ENCODE data around the gene ADAMTS17. TPM values are rescaled to one million over a fixed set of nuclear protein-coding genes. Genes with fewer than 3 reads are reported as not detected.

ADAMTS17 gene, protein sequence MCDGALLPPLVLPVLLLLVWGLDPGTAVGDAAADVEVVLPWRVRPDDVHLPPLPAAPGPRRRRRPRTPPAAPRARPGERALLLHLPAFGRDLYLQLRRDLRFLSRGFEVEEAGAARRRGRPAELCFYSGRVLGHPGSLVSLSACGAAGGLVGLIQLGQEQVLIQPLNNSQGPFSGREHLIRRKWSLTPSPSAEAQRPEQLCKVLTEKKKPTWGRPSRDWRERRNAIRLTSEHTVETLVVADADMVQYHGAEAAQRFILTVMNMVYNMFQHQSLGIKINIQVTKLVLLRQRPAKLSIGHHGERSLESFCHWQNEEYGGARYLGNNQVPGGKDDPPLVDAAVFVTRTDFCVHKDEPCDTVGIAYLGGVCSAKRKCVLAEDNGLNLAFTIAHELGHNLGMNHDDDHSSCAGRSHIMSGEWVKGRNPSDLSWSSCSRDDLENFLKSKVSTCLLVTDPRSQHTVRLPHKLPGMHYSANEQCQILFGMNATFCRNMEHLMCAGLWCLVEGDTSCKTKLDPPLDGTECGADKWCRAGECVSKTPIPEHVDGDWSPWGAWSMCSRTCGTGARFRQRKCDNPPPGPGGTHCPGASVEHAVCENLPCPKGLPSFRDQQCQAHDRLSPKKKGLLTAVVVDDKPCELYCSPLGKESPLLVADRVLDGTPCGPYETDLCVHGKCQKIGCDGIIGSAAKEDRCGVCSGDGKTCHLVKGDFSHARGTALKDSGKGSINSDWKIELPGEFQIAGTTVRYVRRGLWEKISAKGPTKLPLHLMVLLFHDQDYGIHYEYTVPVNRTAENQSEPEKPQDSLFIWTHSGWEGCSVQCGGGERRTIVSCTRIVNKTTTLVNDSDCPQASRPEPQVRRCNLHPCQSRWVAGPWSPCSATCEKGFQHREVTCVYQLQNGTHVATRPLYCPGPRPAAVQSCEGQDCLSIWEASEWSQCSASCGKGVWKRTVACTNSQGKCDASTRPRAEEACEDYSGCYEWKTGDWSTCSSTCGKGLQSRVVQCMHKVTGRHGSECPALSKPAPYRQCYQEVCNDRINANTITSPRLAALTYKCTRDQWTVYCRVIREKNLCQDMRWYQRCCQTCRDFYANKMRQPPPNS
- 10 to 100 TPM in 5 of 6 donors, 1 to 10 TPM in 1; 6.9 to 16.4 (median 12.4) TPM for total RNA-seq
- polyA plus RNA-seq = 10 to 100 TPM in 1 of 2 donors, 1 to 10 TPM in 1; 4.2 to 10.6 TPM

DNA sequence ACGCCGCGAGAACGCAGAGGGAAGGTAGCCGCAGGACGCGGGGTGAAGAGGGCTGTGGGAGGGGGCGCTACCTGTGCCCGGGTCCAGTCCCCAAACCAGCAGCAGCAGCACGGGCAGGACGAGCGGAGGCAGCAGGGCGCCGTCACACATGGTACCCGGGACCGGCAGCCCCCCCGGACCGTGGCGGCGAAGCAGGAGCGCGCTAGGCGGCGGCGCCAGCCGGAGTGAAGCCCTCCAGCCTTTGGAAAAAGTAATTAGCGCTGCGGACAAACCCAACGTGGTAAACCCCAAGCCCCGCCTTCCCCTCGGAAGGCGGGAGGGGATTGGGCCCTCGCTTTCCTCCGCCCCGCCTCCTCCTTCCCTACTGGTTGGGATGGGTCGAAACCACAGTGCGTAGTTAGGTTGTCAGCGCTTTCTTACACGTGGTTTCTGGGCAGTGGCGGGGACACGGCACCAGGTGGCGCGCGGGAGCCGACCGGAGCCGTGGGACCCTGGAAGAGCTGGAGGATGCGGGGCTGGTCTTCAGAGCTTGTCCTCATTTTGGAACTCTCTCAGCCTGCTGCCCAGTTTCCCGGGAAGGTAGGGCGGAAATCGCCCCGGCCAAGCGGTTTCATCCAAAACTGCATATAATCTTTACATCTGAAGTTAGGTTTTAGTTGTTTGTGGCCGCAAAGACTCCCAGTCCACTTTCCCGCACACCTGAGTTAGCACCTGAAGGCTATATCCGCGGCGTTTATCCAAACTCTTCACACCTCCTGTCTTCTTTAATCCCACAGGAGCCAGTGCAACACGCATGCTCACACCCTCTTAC is at the start of gene ADAMTS17:
ADAMTS17 (minus strand) TSS at position 226 of the 811 bp plus-strand sequence; CDS start at position 150, 76 bp downstream.
- H3K9me3 ChIP-seq = no peaks in the 10 kb centered on the region
- H3K27ac ChIP-seq = peak within 1 kb of the TSS; percentile 62 to 87 (median 72)
- peak within 1 kb of the TSS; percentile 64 to 88 (median 81) for H3K4me3 ChIP-seq
- H3K4me1 ChIP-seq = peaks cover 0 to 8% (median 0%) of the 10 kb centered on the region in 3 donors
- DNase-seq (peak; percentile 93 to 98 (median 97)), ATAC-seq (peak; percentile 96 to 99 (median 96)), FAIRE-seq (peak; percentile 71)
- intact Hi-C loops (cut with DNase I) = loop anchor here in 1 of 3 donors (10.0 kb wide), 1 partner anchor 233 kb away; no protein-coding TSS in a partner anchor
- TF ChIP-seq, protein P1, sequence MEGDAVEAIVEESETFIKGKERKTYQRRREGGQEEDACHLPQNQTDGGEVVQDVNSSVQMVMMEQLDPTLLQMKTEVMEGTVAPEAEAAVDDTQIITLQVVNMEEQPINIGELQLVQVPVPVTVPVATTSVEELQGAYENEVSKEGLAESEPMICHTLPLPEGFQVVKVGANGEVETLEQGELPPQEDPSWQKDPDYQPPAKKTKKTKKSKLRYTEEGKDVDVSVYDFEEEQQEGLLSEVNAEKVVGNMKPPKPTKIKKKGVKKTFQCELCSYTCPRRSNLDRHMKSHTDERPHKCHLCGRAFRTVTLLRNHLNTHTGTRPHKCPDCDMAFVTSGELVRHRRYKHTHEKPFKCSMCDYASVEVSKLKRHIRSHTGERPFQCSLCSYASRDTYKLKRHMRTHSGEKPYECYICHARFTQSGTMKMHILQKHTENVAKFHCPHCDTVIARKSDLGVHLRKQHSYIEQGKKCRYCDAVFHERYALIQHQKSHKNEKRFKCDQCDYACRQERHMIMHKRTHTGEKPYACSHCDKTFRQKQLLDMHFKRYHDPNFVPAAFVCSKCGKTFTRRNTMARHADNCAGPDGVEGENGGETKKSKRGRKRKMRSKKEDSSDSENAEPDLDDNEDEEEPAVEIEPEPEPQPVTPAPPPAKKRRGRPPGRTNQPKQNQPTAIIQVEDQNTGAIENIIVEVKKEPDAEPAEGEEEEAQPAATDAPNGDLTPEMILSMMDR (IDR thresholded peaks at IDR 0.05) = peak; percentile 85 to 95 (median 90)
- H3K27me3 ChIP-seq = no peaks in the 10 kb centered on the region
- WGBS, 2 donors = 2% methylated on average over 58 to 59 of the region's 59 CpGs
- no peaks in the 10 kb centered on the region for H3K36me3 ChIP-seq

DNA sequence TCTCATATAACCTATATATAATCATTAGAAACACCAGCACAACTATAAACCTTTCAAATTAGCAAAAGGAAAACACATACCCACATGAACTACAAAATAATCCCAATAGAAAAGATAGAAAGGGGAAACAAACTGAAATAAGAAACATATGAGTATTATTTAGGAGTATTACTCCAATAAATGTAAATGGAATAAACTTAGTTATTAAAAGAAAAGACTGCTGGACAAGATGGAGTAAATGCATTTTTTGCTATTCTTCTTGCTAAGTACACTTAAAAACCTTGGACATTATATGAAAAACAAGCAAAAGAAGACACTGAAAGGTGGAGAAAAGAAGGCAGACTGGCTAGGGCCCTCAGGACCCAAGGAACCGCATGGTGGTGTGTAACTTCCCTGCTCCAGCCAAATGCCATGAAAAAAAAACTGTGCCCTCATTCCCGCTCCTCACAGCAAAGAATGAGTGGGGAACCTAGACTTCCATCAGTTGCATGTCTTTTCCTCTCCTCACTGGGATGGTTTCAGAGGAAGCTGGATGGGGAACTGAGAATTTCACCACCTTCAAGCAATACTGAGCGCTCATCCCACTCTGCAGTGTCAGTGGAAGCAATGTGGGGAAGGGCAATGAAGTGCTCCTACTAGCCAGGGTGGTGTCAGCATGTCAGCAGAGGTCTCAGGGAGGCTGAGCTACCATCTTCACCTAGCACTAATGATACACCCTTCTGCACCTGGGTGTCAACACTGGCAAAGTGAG is 43.7 kb upstream of the ADAMTS17 start:
- H3K27ac ChIP-seq = no peak overlapping the region
- H3K4me1 ChIP-seq = no peaks in the 10 kb centered on the region
- H3K36me3 ChIP-seq = no peaks in the 10 kb centered on the region
- H3K27me3 ChIP-seq = no peaks in the 10 kb centered on the region
- no peak for FAIRE-seq
- intact Hi-C loops (cut with DNase I) = no loop called here
- TF ChIP-seq, protein P1 (IDR thresholded peaks at IDR 0.05) = no peak
- no peaks in the 10 kb centered on the region for H3K9me3 ChIP-seq
- no peak for DNase-seq
- no peak for ATAC-seq
- no peak overlapping the region for H3K4me3 ChIP-seq
- WGBS, 2 donors = 78 to 92% methylated on average over 3 of the region's 3 CpGs

DNA sequence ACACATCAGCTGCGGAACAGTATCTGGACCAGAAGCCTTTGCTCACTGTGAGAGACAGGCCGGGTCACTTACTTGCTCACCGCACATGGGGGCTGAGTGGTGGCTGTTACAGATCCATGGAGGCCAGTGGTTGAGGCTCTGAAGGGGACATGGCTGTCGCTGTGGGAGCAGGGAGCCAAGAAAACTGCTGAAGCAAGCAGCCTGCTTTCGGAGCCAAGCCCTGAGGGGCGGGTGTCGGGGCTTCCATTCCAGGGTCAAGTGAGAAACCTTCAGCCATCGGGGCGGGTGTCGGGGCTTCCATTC is 42.3 kb upstream of the ADAMTS17 start:
- Histone ChIP-seq H3K27me3 (no peaks in the 10 kb centered on the region), H3K4me3 (no peak overlapping the region), H3K4me1 (no peaks in the 10 kb centered on the region), H3K27ac (no peak overlapping the region), H3K9me3 (no peaks in the 10 kb centered on the region), H3K36me3 (no peaks in the 10 kb centered on the region)
- 52 to 62% methylated on average over 10 of the region's 10 CpGs for WGBS, 2 donors
- intact Hi-C loops (cut with DNase I) = no loop called here
- no peak for ATAC-seq
- TF ChIP-seq, protein P1 (IDR thresholded peaks at IDR 0.05) = no peak
- no peak for FAIRE-seq
- DNase-seq = peak in 2 of 6 donors; percentile 21 to 41
